HUES48 (cell line): ENCODE results near the gene A3GALT2.

Source experiments
- H3K27ac ChIP-seq: one replicate; pipeline ENCODE4 v1.7.0; 2013; ENCODE audit warnings: low read depth, low read length, inconsistent platforms
- H3K27me3 ChIP-seq: 2 replicates; pipeline ENCODE4 v1.6.1; 2013; ENCODE audit warnings: mild to moderate bottlenecking, low read length; ENCODE audit not compliant: control insufficient read depth, insufficient read depth
- H3K36me3 ChIP-seq: 2 replicates; pipeline ENCODE4 v1.6.1; 2013; ENCODE audit warnings: low read length; ENCODE audit not compliant: control insufficient read depth, insufficient read depth
- H3K4me1 ChIP-seq: 2 replicates; pipeline ENCODE4 v1.6.1; 2013; ENCODE audit warnings: mild to moderate bottlenecking, low read length; ENCODE audit not compliant: control insufficient read depth, insufficient read depth
- H3K4me3 ChIP-seq: 2 replicates; pipeline ENCODE4 v1.5.1; 2013; ENCODE audit warnings: mild to moderate bottlenecking, low read depth, low read length
- H3K9ac ChIP-seq: 2 replicates; pipeline ENCODE4 v1.6.1; 2013; ENCODE audit warnings: mild to moderate bottlenecking, low read depth, low read length, moderate library complexity
- H3K9me3 ChIP-seq: 2 replicates; pipeline ENCODE4 v1.6.1; 2013; ENCODE audit warnings: low read length; ENCODE audit not compliant: control insufficient read depth, insufficient read depth

Gene A3GALT2

DNA sequence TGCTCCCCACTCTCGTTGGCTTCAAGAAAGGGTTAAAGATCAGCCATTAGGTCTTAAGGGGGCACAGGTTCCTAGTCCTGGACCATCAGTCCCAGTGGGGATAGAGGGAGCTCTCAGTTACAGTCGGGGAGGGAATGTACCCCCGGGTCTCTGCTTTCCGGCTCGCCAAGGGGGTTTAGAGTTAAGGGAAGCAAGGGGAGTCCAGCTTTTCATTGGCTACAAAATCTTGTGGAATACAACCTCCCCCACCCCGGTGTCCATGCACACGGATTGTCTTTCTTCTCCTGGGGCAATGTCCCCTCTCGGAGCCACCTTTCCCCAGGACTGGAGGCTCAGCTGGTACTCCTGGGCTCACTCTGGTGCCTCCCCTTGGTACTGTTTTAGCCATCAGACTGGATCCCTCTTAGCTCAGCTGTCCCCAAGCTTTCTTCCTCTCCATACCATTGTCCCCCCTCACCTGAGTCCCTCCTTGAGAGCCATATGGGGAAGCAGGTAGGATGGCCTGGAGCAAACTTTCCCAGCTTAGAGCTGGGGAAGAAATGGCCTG lies at the start of gene A3GALT2:
TSS of gene A3GALT2 (minus strand) at position 480 of the 547 bp plus-strand sequence. CDS start at position 480, 0 bp downstream.
- H3K4me1 ChIP-seq = no peaks in the 10 kb centered on the region
- H3K27me3 ChIP-seq = no peaks in the 10 kb centered on the region
- H3K9ac ChIP-seq = no peak within 1 kb of the TSS
- no peak within 1 kb of the TSS for H3K4me3 ChIP-seq
- H3K9me3 ChIP-seq = no peaks in the 10 kb centered on the region
- no peak within 1 kb of the TSS for H3K27ac ChIP-seq
- H3K36me3 ChIP-seq = no peaks in the 10 kb centered on the region

- Histone ChIP-seq H3K4me1 (peaks cover 4% of the 10 kb centered on the region; the same call in 1 of the 2 replicates), H3K27ac (no peak overlapping the region), H3K9me3 (no peaks in the 10 kb centered on the region), H3K27me3 (no peaks in the 10 kb centered on the region), H3K4me3 (no peak overlapping the region), H3K36me3 (no peaks in the 10 kb centered on the region), H3K9ac (no peak overlapping the region)
Observed at GRCh38 chr1:33370301-33370700, 49.4 kb upstream of the A3GALT2 start.

DNA sequence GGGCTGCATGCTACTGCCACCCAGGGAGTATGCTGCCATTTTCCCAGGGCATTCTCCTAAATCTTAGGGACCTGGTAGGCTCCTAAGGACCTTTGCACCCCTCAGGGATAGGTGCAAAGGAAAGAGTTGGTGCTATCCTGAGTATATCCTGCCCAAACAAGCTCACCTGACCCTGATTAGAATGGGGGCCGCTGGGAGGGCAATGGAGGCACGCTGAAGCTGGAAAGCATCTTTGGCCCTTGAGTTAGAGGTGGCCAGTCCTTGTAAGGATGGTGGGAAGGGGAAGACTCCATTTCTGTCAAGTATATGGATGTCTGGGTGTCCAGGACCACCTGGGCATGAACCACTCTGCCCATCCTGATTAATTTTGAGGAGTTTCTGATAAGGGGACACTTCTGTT lies 48.9 kb upstream of the A3GALT2 start:
- H3K27me3 ChIP-seq = no peaks in the 10 kb centered on the region
- no peak overlapping the region for H3K4me3 ChIP-seq
- H3K9ac ChIP-seq = no peak overlapping the region
- peaks cover 5% of the 10 kb centered on the region; the same call in 1 of the 2 replicates for H3K4me1 ChIP-seq
- no peaks in the 10 kb centered on the region for H3K9me3 ChIP-seq
- no peak overlapping the region for H3K27ac ChIP-seq
- H3K36me3 ChIP-seq = no peaks in the 10 kb centered on the region

GRCh38 chr1:33369081-33369480 lies 48.2 kb upstream of the A3GALT2 start:
- Histone ChIP-seq H3K4me1 (peaks cover 12% of the 10 kb centered on the region), H3K36me3 (no peaks in the 10 kb centered on the region), H3K27ac (no peak overlapping the region), H3K9ac (no peak overlapping the region), H3K4me3 (no peak overlapping the region), H3K9me3 (no peaks in the 10 kb centered on the region), H3K27me3 (no peaks in the 10 kb centered on the region)

DNA sequence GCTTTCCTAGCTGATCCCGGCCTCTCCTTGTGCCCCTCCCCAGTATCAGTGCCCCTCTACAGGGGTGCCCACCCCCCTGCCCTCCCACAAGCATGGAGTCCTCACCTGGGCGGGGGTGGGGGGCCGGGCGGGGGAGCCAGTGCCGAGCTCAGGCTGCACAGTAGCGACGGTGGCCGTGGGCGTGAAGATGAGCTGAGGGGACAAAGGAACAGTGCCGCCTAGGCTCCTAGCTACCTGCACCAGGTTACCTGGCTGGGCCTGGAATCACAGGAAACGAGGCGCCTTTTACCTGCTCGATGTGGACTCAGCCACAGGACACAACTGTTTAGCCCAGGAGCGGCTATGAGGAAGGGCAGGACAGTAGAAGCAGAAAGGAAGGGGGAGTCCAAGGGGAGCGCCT lies 47.5 kb upstream of the A3GALT2 start:
- Histone ChIP-seq H3K9ac (no peak overlapping the region), H3K4me1 (peaks cover 17% of the 10 kb centered on the region), H3K4me3 (no peak overlapping the region), H3K9me3 (no peaks in the 10 kb centered on the region), H3K36me3 (no peaks in the 10 kb centered on the region), H3K27ac (no peak overlapping the region), H3K27me3 (no peaks in the 10 kb centered on the region)

- Histone ChIP-seq H3K36me3 (no peaks in the 10 kb centered on the region), H3K9me3 (no peaks in the 10 kb centered on the region), H3K4me1 (peaks cover 24% of the 10 kb centered on the region), H3K4me3 (no peak overlapping the region), H3K27me3 (no peaks in the 10 kb centered on the region), H3K9ac (no peak overlapping the region), H3K27ac (no peak overlapping the region)
Observed at GRCh38 chr1:33367485-33368405, 46.8 kb upstream of the A3GALT2 start.

- Histone ChIP-seq H3K9ac (no peak overlapping the region), H3K4me1 (peaks cover 32% of the 10 kb centered on the region), H3K36me3 (no peaks in the 10 kb centered on the region), H3K9me3 (no peaks in the 10 kb centered on the region), H3K4me3 (no peak overlapping the region), H3K27me3 (no peaks in the 10 kb centered on the region), H3K27ac (no peak overlapping the region)
Observed at GRCh38 chr1:33366762-33367484, 46.0 kb upstream of the A3GALT2 start.

DNA sequence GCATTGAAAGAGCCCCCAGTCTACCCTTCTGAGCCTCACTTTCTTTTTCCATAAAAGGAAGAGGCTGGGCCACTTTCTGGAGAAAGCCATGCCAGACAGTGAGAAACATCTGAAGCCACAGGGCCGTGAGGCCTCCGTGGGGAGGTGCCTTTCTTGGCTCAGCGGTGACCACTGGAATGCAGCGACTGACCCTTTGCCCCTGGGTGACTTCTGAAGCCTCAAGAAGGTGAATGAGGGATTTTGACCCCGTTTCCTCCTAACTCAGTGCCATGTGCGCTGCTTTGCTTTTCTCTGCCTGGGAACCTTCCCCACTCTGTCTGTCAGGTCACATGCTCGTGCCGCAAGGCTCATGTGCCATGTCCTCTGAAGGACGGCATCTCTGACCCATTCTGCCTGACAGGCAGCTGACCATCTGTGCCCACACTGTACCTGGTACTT lies 44.7 kb upstream of the A3GALT2 start:
- Histone ChIP-seq H3K27me3 (peaks cover 4% of the 10 kb centered on the region; the same call in 1 of the 2 replicates), H3K36me3 (no peaks in the 10 kb centered on the region), H3K4me1 (peaks cover 41% of the 10 kb centered on the region), H3K9me3 (no peaks in the 10 kb centered on the region), H3K27ac (peak overlapping the region; percentile 21), H3K4me3 (no peak overlapping the region), H3K9ac (no peak overlapping the region)

- peak overlapping the region; percentile 90 for H3K27ac ChIP-seq
- no peaks in the 10 kb centered on the region for H3K9me3 ChIP-seq
- no peak overlapping the region for H3K4me3 ChIP-seq
- H3K4me1 ChIP-seq = peaks cover 41% of the 10 kb centered on the region
- peaks cover 13% of the 10 kb centered on the region for H3K27me3 ChIP-seq
- no peaks in the 10 kb centered on the region for H3K36me3 ChIP-seq
- no peak overlapping the region for H3K9ac ChIP-seq
Observed at GRCh38 chr1:33364565-33364918, 43.6 kb upstream of the A3GALT2 start.

DNA sequence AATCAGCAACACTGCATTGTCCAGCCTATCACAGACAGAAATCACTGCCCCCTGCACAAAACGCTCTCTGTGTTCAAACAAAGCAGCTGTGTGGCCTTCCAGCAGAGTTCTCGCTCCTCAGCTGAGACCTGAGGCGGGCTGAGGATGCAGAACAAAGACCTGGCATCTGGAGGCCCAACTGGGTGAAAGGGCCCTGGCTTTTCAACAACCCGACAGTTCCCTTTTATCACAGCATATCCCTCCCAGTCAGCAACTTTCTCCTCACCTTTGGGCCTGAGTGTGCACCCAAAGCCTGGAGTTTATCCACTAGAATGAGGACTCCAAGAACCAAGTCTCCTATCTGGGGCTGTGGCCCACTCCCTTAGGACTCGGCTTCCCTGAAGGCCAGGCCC lies 42.6 kb upstream of the A3GALT2 start:
- no peaks in the 10 kb centered on the region for H3K9me3 ChIP-seq
- H3K27ac ChIP-seq = peak overlapping the region; percentile 90
- peaks cover 41% of the 10 kb centered on the region for H3K4me1 ChIP-seq
- peak overlapping the region; percentile 37 for H3K9ac ChIP-seq
- H3K27me3 ChIP-seq = peaks cover 24% of the 10 kb centered on the region
- no peak overlapping the region; the same call in 1 of the 2 replicates for H3K4me3 ChIP-seq
- no peaks in the 10 kb centered on the region for H3K36me3 ChIP-seq

DNA sequence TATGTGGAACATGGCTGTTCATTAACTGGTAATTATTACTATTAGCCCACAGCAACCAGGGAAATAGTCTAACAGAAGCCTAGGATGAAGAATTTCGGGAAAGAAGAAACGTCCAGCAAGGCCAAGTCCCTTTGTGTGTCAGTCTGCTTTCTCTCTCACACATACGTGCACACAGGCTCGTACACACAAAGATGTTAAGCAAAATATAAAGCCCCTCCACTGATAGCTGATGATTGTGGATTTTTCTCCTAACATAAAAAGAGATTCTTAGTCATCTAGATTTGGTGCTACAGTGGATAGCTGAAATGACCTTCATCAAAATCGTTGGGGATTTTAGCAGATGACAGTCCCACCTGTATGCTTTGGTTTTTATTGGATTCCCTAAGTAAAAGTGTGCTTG lies 42.1 kb upstream of the A3GALT2 start:
- Histone ChIP-seq H3K27ac (peak overlapping the region; percentile 90), H3K27me3 (peaks cover 28% of the 10 kb centered on the region), H3K4me1 (peaks cover 39% of the 10 kb centered on the region), H3K9ac (no peak overlapping the region), H3K36me3 (no peaks in the 10 kb centered on the region), H3K9me3 (no peaks in the 10 kb centered on the region), H3K4me3 (no peak overlapping the region; the same call in 1 of the 2 replicates)
